Left lung (tissue), 10 donors: ENCODE measurements around the gene INPP5D. TPM values are rescaled to one million over a fixed set of nuclear protein-coding genes. Genes with fewer than 3 reads are reported as not detected.
A peak's percentile ranks its signal among the peaks of the same experiment; 100 is the strongest.

Experiments
- ATAC-seq: fragments of 200-7000 bp; cut with Tn5 transposase; one replicate; pipeline ENCODE4 v1.9.1; 2020; ENCODE audit warnings: moderate library complexity
- DNase-seq, 4 donors: peaks; one replicate each; pipeline ENCODE4 v3.0.0-alpha.2; 2013 to 2020
- H3K27ac ChIP-seq, 2 donors: fragments of 200-600 bp; sonication (generic) in 1 of 2; one replicate each; pipeline versions ENCODE4 v1.5.0 to v1.8.0; 2020 to 2021
- H3K27me3 ChIP-seq, 2 donors: fragments of 200-600 bp; sonication (generic) in 1 of 2; one replicate each; pipeline versions ENCODE4 v1.5.0 to v1.8.0; 2020 to 2021
- H3K36me3 ChIP-seq, 2 donors: fragments of 200-600 bp; sonication (generic) in 1 of 2; one replicate each; pipeline versions ENCODE4 v1.5.0 to v1.8.0; 2020 to 2021
- H3K4me1 ChIP-seq, 2 donors: fragments of 200-600 bp; one replicate each; pipeline ENCODE4 v1.8.0; 2021
- H3K4me3 ChIP-seq, 2 donors: fragments of 200-600 bp; sonication (generic) in 1 of 2; one replicate each; pipeline versions ENCODE4 v1.5.0 to v1.8.0; 2020 to 2021; ENCODE audit warnings: mild to moderate bottlenecking in 1 of 2
- H3K9me3 ChIP-seq, 2 donors: fragments of 200-600 bp; sonication (generic) in 1 of 2; one replicate each; pipeline versions ENCODE4 v1.5.0 to v1.8.0; 2020 to 2021
- CTCF ChIP-seq, 2 donors: fragments of 200-600 bp; sonication (generic) in 1 of 2; IDR thresholded peaks; one replicate each; pipeline versions ENCODE4 v1.5.0 to v1.8.0; 2021; ENCODE audit warnings: antibody characterized with exemption in 2 of 2
- intact Hi-C, 2 donors: fragments of 100-400 bp; cut with DNase I; formaldehyde crosslinking; loops; one replicate each; pipeline versions ENCODE4 v1.11.2 to v1.14.2; 2022
- polyA plus RNA-seq, 6 donors: library from polyadenylated mRNA; unstranded; fragments of 120-200 nt; gene quantifications; one replicate each; pipeline ENCODE4 v1.2.1, GENCODE V29; 2013; ENCODE audit not compliant: insufficient read length in 6 of 6
- total RNA-seq, 2 donors: library from RNA; stranded (reverse); fragmentation: NEBNext Ultra II Directional; extraction: Animal tissue kit (Norgen Biotek cat#: 25700); gene quantifications; one replicate each; pipeline ENCODE4 v1.2.1, GENCODE V29; 2021
- donor health status: DM: no; HTN: yes; CAD: no.
- donor health status: DM: no; HTN: no; CAD: no.

The INPP5D gene
- total and polyA plus RNA-seq, 8 donors: 10.8 to 40.5 (median 15.0) TPM

GRCh38 chr2:233135421-233135820 lies 75.3 kb downstream of the INPP5D start:
- H3K27me3 ChIP-seq: no peaks in the 10 kb centered on the region
- TF ChIP-seq CTCF (IDR thresholded peaks at IDR 0.05): no peak
- intact Hi-C loops: no loop called here
- no peak overlapping the region for H3K4me3 ChIP-seq
- no peak for ATAC-seq
- peaks cover 0 to 64% of the 10 kb centered on the region in 2 donors for H3K36me3 ChIP-seq
- no peak overlapping the region for H3K27ac ChIP-seq
- peaks cover 0 to 7% of the 10 kb centered on the region in 2 donors for H3K9me3 ChIP-seq
- H3K4me1 ChIP-seq: no peaks in the 10 kb centered on the region
- no peak for DNase-seq

GRCh38 chr2:233137040-233137439 lies 76.9 kb downstream of the INPP5D start:
- DNase-seq: no peak
- no peaks in the 10 kb centered on the region for H3K4me1 ChIP-seq
- peaks cover 0 to 7% of the 10 kb centered on the region in 2 donors for H3K9me3 ChIP-seq
- intact Hi-C loops: no loop called here
- ATAC-seq: no peak
- H3K4me3 ChIP-seq: no peak overlapping the region
- H3K27ac ChIP-seq: no peak overlapping the region
- H3K36me3 ChIP-seq: peaks cover 0 to 65% of the 10 kb centered on the region in 2 donors
- no peaks in the 10 kb centered on the region for H3K27me3 ChIP-seq
- TF ChIP-seq CTCF (IDR thresholded peaks at IDR 0.05): no peak

GRCh38 chr2:233140077-233140585 lies 80.0 kb downstream of the INPP5D start:
- H3K36me3 ChIP-seq: peaks cover 0 to 51% of the 10 kb centered on the region in 2 donors
- peaks cover 0 to 7% of the 10 kb centered on the region in 2 donors for H3K9me3 ChIP-seq
- H3K27ac ChIP-seq: no peak overlapping the region
- no peaks in the 10 kb centered on the region for H3K27me3 ChIP-seq
- intact Hi-C loops: no loop called here
- peaks cover 0 to 7% of the 10 kb centered on the region in 2 donors for H3K4me1 ChIP-seq
- no peak overlapping the region for H3K4me3 ChIP-seq
- TF ChIP-seq CTCF (IDR thresholded peaks at IDR 0.05): no peak
- ATAC-seq: no peak
- no peak for DNase-seq

- TF ChIP-seq CTCF (IDR thresholded peaks at IDR 0.05): no peak
- no peak overlapping the region for H3K27ac ChIP-seq
Observed at GRCh38 chr2:233140978-233141377, 80.8 kb downstream of the INPP5D start.

GRCh38 chr2:233141901-233142300 lies 81.8 kb downstream of the INPP5D start:
- Histone ChIP-seq H3K4me1 (peaks cover 0 to 7% of the 10 kb centered on the region in 2 donors), H3K27ac (no peak overlapping the region), H3K36me3 (peaks cover 0 to 58% of the 10 kb centered on the region in 2 donors), H3K4me3 (no peak overlapping the region), H3K27me3 (no peaks in the 10 kb centered on the region), H3K9me3 (no peaks in the 10 kb centered on the region)
- DNase-seq (peak in 1 of 4 donors; percentile 51), ATAC-seq (peak; percentile 64)
- intact Hi-C loops: no loop called here
- TF ChIP-seq CTCF (IDR thresholded peaks at IDR 0.05): no peak

More at GRCh38 chr2:233140978-233141377, 80.8 kb downstream of the INPP5D start:
- intact Hi-C loops: no loop called here
- no peak overlapping the region for H3K4me3 ChIP-seq
- H3K36me3 ChIP-seq: peaks cover 0 to 56% of the 10 kb centered on the region in 2 donors
- no peak for ATAC-seq
- no peak for DNase-seq
- peaks cover 0 to 7% of the 10 kb centered on the region in 2 donors for H3K4me1 ChIP-seq
- peaks cover 0 to under 1% of the 10 kb centered on the region in 2 donors for H3K9me3 ChIP-seq
- no peaks in the 10 kb centered on the region for H3K27me3 ChIP-seq
